Measurements from ENCODE around the gene MST1. TPM values are rescaled to one million over a fixed set of nuclear protein-coding genes. Genes with fewer than 3 reads are reported as not detected.
A peak's percentile ranks its signal among the peaks of the same experiment; 100 is the strongest.

The MST1 gene
- total RNA-seq, 1 donor from 2014 or later, result 23.7 TPM

DNA sequence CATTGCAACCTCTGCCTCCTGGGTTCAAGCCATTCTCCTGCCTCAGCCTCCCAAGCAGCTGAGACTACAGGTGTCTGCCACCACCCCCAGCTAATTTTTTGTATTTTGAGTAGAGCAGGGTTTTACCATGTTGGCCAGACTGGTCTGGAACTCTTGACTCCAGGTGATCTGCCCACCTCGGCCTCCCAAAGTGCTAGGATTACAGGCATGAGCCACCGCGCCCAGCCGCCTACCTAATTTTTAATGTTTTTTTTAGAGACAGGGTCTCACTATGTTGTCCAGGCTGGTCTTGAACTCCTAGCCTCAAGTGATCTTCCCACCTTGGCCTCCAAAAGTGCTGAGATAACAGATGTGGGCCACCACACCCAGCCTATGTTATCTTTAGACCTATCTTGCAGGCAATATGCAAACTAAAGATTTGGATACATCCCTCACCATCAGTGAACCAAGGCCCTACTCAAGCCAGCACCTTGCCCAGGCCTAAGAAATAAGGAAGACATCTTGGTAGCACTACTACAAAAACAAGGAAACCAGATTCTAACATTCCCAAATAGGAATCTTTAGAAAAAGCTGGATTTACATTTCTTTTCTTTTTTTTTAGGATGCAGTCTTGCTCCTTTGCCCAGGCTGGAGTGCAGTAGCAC is 40.8 kb upstream of the MST1 start:
- intact Hi-C loops (cut with DNase I), result no loop called here
- DNase-seq (no peak), ATAC-seq (no peak)
- Histone ChIP-seq H3K4me3 (no peak overlapping the region), H3K27ac (no peak overlapping the region), H3K9me3 (no peaks in the 10 kb centered on the region), H3K4me1 (peaks cover 7% of the 10 kb centered on the region), H3K27me3 (no peaks in the 10 kb centered on the region), H3K36me3 (peaks cover 71% of the 10 kb centered on the region)
- TF ChIP-seq, protein P1, sequence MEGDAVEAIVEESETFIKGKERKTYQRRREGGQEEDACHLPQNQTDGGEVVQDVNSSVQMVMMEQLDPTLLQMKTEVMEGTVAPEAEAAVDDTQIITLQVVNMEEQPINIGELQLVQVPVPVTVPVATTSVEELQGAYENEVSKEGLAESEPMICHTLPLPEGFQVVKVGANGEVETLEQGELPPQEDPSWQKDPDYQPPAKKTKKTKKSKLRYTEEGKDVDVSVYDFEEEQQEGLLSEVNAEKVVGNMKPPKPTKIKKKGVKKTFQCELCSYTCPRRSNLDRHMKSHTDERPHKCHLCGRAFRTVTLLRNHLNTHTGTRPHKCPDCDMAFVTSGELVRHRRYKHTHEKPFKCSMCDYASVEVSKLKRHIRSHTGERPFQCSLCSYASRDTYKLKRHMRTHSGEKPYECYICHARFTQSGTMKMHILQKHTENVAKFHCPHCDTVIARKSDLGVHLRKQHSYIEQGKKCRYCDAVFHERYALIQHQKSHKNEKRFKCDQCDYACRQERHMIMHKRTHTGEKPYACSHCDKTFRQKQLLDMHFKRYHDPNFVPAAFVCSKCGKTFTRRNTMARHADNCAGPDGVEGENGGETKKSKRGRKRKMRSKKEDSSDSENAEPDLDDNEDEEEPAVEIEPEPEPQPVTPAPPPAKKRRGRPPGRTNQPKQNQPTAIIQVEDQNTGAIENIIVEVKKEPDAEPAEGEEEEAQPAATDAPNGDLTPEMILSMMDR (IDR thresholded peaks at IDR 0.05), result no peak

DNA sequence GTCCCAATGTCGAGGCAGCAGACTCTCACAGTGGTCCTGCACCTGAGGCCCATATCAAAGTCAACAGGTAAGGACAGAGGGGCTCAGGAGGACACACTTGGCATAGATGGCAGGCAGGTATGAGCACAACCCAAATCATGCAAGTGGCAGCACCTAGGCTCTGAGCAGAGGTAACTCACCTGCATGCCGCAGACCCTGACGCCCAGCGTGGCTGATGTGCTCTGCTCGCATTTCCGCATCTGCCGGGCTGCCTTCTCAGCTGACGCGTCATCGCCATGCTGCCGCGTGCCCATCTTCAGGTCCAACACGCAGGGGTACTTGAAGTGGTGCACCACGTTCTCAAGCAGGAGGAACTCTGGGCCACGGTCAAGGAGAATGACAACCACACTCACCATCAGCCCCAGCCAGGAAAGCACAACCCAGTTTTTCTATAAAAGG is 38.7 kb upstream of the MST1 start:
- H3K27ac ChIP-seq, result no peak overlapping the region
- no peak for ATAC-seq
- intact Hi-C loops (cut with DNase I), result no loop called here
- H3K27me3 ChIP-seq, result no peaks in the 10 kb centered on the region
- H3K4me3 ChIP-seq, result no peak overlapping the region
- H3K4me1 ChIP-seq, result peaks cover 10% of the 10 kb centered on the region
- no peaks in the 10 kb centered on the region for H3K9me3 ChIP-seq
- H3K36me3 ChIP-seq, result peaks cover 55% of the 10 kb centered on the region
- peak; percentile 63 for DNase-seq
- TF ChIP-seq, protein P1 (IDR thresholded peaks at IDR 0.05), result no peak

DNA sequence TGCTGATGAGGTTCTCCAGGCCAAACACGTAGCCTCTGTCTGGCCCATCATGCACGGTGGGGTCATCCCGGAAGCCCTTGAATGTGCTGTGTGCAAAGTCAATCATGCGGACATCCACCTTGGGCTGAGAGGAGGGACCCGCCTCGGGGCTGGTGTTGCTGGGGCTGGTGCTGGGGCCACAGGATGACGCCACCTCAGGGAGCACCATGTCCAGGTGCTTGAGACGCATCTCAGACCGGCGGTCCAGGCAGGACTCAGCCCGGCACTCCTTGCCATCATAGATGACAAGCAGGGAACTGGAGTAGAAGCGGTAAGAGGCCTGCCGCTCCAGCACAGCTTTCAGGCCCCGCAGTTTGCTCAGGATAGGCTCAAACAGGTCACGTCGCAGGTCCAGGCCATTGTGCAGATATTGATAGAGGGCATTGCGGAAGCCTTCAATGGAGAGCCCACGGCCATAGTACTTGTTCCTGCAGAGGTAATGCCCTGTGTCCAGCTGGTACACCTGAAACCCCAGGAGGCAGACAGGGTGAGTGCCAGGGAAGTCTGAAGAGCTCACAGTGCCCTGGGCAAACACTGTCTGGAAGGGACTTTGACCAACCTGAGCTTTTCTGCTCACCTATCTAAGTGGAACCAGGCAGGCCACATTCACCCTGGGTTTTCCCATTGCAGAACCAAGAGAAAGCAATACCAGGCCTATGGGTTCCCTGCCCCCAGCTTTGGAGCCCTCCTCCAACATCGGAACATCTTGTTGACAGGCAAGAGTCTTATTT is 38.1 kb upstream of the MST1 start:
- Histone ChIP-seq H3K9me3 (no peaks in the 10 kb centered on the region), H3K4me3 (no peak overlapping the region), H3K36me3 (peaks cover 50% of the 10 kb centered on the region), H3K4me1 (peaks cover 16% of the 10 kb centered on the region), H3K27ac (no peak overlapping the region), H3K27me3 (no peaks in the 10 kb centered on the region)
- TF ChIP-seq, protein P1 (IDR thresholded peaks at IDR 0.05), result no peak
- intact Hi-C loops (cut with DNase I), result no loop called here
- DNase-seq (no peak), ATAC-seq (no peak)

DNA sequence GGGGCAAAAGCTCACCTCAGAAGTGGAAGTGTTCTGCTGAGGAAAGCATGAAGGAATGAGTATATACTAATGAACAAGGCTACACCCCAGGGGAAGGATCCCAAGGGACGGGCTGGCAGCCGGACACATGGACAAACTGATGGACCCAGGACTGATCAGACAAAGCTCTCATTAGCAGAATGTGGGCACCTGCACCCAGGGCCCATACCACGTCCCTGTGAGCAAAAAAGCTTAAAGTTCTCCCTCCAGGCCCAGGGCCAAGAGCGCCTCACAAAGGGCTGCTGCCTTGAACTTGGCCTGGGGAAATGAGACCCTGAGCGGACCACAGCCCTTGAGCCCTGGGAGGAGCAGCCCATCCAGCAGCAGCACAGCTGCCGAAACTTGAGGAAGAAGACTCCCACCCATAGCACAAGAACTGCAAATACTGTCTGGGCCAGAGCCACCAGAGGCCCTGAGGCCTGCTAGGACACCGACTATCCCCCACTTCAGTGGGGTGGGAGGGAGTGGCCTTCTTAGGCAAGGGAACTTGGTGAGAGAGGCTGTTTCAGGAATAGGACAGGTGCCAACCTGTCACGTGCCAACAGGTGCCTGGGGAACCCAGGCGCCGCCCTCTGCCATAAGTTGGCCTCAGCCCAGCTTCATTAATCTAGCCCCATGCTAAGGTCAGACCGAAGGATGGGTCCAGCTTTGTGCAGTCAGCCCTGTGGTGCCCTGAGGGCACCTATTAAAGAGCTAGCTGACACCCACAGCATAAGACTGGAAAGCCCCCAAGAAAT is 36.8 kb upstream of the MST1 start:
- intact Hi-C loops (cut with DNase I), result no loop called here
- Histone ChIP-seq H3K4me1 (peaks cover 19% of the 10 kb centered on the region), H3K27ac (no peak overlapping the region), H3K27me3 (no peaks in the 10 kb centered on the region), H3K36me3 (peaks cover 50% of the 10 kb centered on the region), H3K9me3 (no peaks in the 10 kb centered on the region), H3K4me3 (no peak overlapping the region)
- ATAC-seq (no peak), DNase-seq (no peak)
- TF ChIP-seq, protein P1 (IDR thresholded peaks at IDR 0.05), result no peak

DNA sequence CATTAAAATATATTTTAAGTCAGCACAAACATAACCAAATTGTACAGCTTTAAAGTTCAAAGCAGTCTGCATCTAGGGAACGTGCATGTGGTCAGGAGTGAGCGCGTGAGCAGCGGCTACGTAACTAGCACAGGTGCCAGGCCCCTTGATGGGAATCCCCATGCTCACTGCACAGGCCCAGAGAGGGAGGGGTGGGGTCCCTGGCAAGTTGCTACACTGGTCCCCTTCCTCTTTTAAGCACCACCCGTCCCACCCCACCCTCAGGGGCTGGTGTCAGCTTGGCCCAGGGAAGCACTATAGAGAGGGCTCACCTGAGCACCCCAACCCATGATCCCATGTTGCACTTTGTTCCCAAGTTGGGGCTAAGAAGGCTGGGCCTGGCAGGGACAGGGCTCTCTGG is 35.3 kb upstream of the MST1 start:
- DNase-seq (peak; percentile 67), ATAC-seq (no peak)
- TF ChIP-seq, protein P1 (IDR thresholded peaks at IDR 0.05), result no peak
- Histone ChIP-seq H3K9me3 (no peaks in the 10 kb centered on the region), H3K4me3 (peak overlapping the region; percentile 99), H3K27me3 (no peaks in the 10 kb centered on the region), H3K36me3 (peaks cover 39% of the 10 kb centered on the region), H3K27ac (peak overlapping the region; percentile 99), H3K4me1 (peaks cover 19% of the 10 kb centered on the region)
- intact Hi-C loops (cut with DNase I), result no loop called here

Measured in upper lobe of right lung (tissue), 1 donor.